BJ (cell line): ENCODE data around the gene YY2. TPM values are rescaled to one million over a fixed set of nuclear protein-coding genes. Genes with fewer than 3 reads are reported as not detected.
"Not testable (repeated sequence)": the region's sequence is repeated elsewhere in the genome, so short reads cannot be mapped to it uniquely, and the experiment has no call there.

Experiments
- CTCF ChIA-PET: fragments of 350-600 bp; formaldehyde crosslinking; extraction: SDS; loops from one replicate; lab custom pipeline; 2021; ENCODE audit warnings: antibody characterized with exemption, inconsistent platforms; lab: Yijun Ruan, JAX
- POLR2A ChIA-PET: fragments of 300-600 bp; sonication (Branson Sonifier 250); formaldehyde crosslinking; extraction: SDS; loops from one replicate; lab custom pipeline; 2021; ENCODE audit warnings: antibody characterized with exemption; lab: Charles Lee
- DNase-seq: peaks from one replicate; pipeline ENCODE4 v3.0.0-alpha.2; 2011; ENCODE audit warnings: low read depth
- H3K27me3 ChIP-seq: 2 replicates; pipeline ENCODE4 v1.6.0; 2011; ENCODE audit warnings: low read length; ENCODE audit not compliant: control insufficient read depth, insufficient read depth
- H3K36me3 ChIP-seq: 2 replicates; pipeline ENCODE4 v1.5.1; 2011; ENCODE audit warnings: low read length; ENCODE audit not compliant: control insufficient read depth, insufficient read depth
- H3K4me3 ChIP-seq: 2 replicates; pipeline ENCODE4 v1.5.1; 2011; ENCODE audit warnings: low read depth, mild to moderate bottlenecking, control low read depth, low read length
- polyA plus RNA-seq: library from polyadenylated mRNA; depleted of rRNA; stranded (reverse); fragments of >200 nt; gene quantifications from 2 replicates; pipeline ENCODE4 v1.2.3, GENCODE V29; 2011
- TF ChIP-seq, protein P1 (sequence below): IDR thresholded peaks from 2 replicates; pipeline ENCODE4 v1.5.1; 2011; ENCODE audit warnings: low read depth, mild to moderate bottlenecking, control low read depth, inconsistent platforms, low read length, moderate library complexity; ENCODE audit not compliant: insufficient read depth

YY2 gene
- polyA plus RNA-seq, 1 experiment = 0.60 TPM

GRCh38 chrX:21816136-21816535 is 39.7 kb upstream of the YY2 start:
- TF ChIP-seq, protein P1, sequence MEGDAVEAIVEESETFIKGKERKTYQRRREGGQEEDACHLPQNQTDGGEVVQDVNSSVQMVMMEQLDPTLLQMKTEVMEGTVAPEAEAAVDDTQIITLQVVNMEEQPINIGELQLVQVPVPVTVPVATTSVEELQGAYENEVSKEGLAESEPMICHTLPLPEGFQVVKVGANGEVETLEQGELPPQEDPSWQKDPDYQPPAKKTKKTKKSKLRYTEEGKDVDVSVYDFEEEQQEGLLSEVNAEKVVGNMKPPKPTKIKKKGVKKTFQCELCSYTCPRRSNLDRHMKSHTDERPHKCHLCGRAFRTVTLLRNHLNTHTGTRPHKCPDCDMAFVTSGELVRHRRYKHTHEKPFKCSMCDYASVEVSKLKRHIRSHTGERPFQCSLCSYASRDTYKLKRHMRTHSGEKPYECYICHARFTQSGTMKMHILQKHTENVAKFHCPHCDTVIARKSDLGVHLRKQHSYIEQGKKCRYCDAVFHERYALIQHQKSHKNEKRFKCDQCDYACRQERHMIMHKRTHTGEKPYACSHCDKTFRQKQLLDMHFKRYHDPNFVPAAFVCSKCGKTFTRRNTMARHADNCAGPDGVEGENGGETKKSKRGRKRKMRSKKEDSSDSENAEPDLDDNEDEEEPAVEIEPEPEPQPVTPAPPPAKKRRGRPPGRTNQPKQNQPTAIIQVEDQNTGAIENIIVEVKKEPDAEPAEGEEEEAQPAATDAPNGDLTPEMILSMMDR = no peak
- Histone ChIP-seq H3K4me3 (no peak overlapping the region), H3K36me3 (no peaks in the 10 kb centered on the region), H3K27me3 (no peaks in the 10 kb centered on the region)
- CTCF ChIA-PET = no interaction called here
- POLR2A ChIA-PET = no interaction called here
- DNase-seq = no peak

DNA sequence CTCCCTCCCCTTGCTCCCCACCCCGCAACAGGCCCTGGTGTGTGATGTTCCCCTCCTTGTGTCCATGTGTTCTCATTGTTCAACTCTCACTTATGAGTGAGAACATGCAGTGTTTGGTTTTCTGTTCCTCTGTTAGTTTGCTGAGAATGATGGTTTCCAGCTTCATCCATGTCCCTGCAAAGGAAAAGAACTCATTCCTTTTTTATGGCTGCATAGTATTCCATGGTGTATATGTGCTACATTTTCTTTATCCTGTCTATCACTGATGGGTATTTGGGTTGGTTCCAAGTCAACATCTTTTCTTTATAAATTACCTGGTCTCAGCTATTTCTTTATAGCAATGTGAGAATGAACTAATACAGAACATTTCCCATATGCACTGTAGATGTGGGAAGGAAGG is 35.6 kb upstream of the YY2 start:
- H3K27me3 ChIP-seq, H3K36me3 ChIP-seq, POLR2A ChIA-PET, CTCF ChIA-PET, H3K4me3 ChIP-seq, DNase-seq: not testable (repeated sequence)

DNA sequence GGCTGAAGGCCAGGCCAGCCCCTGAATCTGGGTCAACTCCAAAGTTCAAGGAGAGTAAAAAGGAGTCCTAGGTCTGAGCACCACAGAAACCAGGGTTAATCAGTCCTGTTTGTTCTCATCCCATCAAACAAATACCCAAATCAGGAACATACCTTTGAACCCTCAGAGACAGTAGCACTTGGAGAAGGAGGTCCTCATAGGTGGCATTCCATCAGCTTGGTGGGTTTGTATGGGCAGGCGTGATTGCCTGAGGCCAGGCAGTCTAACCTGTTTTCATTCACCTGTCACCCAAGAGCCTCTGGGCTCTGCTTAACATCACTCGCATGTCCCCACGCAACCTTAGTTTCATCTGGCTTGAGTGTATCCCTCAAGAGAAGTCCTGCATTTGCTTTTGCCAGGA is 33.9 kb upstream of the YY2 start:
- TF ChIP-seq, protein P1 = no peak
- Histone ChIP-seq H3K27me3 (no peaks in the 10 kb centered on the region), H3K4me3 (no peak overlapping the region), H3K36me3 (no peaks in the 10 kb centered on the region)
- ChIA-PET CTCF (no interaction called here), POLR2A (no interaction called here)
- DNase-seq = no peak

GRCh38 chrX:21831496-21831895 is 24.3 kb upstream of the YY2 start:
- no peak overlapping the region for H3K4me3 ChIP-seq
- TF ChIP-seq, protein P1 = no peak
- no peaks in the 10 kb centered on the region for H3K36me3 ChIP-seq
- ChIA-PET POLR2A (no interaction called here), CTCF (no interaction called here)
- H3K27me3 ChIP-seq = no peaks in the 10 kb centered on the region
- no peak for DNase-seq

DNA sequence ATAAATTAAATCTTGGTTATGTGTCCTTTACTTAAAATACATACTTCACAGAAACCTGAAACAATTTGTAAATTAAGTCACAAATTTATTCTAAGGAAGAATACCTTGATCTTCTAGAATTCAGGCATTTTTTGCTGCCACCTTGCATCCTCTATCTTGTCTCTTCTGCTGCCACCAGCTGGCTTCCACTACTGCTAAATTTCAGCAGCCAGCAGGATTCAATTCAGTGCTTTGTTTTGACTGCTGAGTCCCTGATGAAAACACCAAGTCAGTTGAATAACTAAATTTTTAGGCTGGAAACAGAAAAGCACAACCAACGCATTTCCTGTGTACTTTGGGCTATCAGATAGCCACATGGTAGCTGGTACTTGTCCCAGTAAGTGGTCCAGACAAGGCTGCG is 18.7 kb upstream of the YY2 start:
- no peak overlapping the region for H3K4me3 ChIP-seq
- ChIA-PET POLR2A (no interaction called here), CTCF (no interaction called here)
- H3K36me3 ChIP-seq = no peaks in the 10 kb centered on the region
- no peak for DNase-seq
- H3K27me3 ChIP-seq = no peaks in the 10 kb centered on the region
- TF ChIP-seq, protein P1 = no peak

GRCh38 chrX:21838937-21839333 is 16.9 kb upstream of the YY2 start:
- no peak for DNase-seq

More at GRCh38 chrX:21838937-21839333, 16.9 kb upstream of the YY2 start:
- ChIA-PET POLR2A (no interaction called here), CTCF (interaction anchor here (2.8 kb wide), 1 partner anchor 137 kb away, joined by 12 read pairs; no protein-coding TSS in a partner anchor)
- Histone ChIP-seq H3K27me3 (no peaks in the 10 kb centered on the region), H3K36me3 (no peaks in the 10 kb centered on the region), H3K4me3 (peak overlapping the region; percentile 79)
- TF ChIP-seq, protein P1 = no peak
